Liver (tissue), 3 donors: Measurements from ENCODE around the gene DGKD.

Source experiments
- CTCF ChIP-seq: fragments of 150-350 bp; IDR thresholded peaks from 2 replicates; pipeline ENCODE4 v1.5.1; 2017; ENCODE audit warnings: improper control_type of control experiment, low read depth, low read length; ENCODE audit not compliant: missing input control
- RAD21 ChIP-seq, 2 donors: IDR thresholded peaks; 2 replicates each; pipeline ENCODE4 v1.6.1; 2016; ENCODE audit warnings: antibody characterized with exemption in 2 of 2, mild to moderate bottlenecking in 2 of 2
- TAF1 ChIP-seq: conservative IDR thresholded peaks from 2 replicates; pipeline ENCODE4 v1.6.1; 2016; ENCODE audit warnings: antibody characterized with exemption, mild to moderate bottlenecking
- YY1 ChIP-seq: IDR thresholded peaks from 2 replicates; pipeline ENCODE4 v1.6.1; 2016; ENCODE audit warnings: antibody characterized with exemption, mild to moderate bottlenecking
- donor health status: healthy.
- donor health status: healthy.

DNA sequence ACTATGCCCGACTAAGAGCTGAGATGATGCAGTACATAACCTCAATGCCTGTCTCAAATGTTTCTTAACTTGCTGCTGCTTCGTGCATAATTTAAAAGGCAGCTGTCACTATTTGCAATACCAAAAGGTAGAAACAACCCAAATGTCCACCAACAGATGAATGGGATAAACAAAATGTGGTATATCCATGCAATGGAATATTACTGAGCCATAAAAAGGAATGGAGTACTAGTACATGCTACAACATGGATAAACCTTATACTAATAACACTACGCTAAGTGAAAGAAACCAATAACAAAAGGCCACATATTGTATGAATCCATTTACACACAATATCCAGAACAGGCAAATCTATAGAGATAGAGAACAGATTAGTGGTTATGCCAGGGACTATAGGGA is 13.0 kb upstream of the DGKD start:
- TF ChIP-seq CTCF (no peak), YY1 (no peak), RAD21 (IDR thresholded peaks at IDR 0.05) (no peak), TAF1 (no peak)
